Measurements from ENCODE around the gene NPC1L1. TPM values are rescaled to one million over a fixed set of nuclear protein-coding genes. Genes with fewer than 3 reads are reported as not detected.

NPC1L1 gene
- total and polyA plus RNA-seq, 2 of the 13 experiments (the other 11 are each of a cell fraction or from before 2014, with no cell fraction given) = 4.8 to 14.5 TPM

DNA sequence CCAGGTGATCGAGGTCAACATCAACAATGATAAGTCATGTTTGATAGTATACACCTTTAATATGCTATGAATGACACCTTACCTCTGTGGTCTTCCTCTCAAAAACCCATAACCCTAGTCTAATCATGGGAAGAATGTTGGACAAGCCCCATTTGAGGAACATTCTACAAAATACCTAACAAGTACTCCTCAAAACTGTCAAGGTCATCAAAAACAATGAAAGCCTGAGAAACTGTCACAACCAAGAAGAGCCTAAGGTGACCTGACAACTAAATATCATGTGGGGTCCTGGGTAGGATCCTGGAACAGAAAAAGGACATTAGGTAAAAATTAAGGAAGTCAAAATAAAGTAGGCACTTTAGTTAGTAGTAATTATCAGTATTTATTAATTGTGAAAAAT, 44.7 kb downstream of the NPC1L1 start:
- no peak for DNase-seq (ENCODE audit: low spot score)
- Histone ChIP-seq H3K9me3 (ENCODE audit: low read length) (no peaks in the 10 kb centered on the region), H3K9ac (ENCODE audit: insufficient read depth, low read depth, low read length) (no peak overlapping the region), H3K36me3 (replicated peaks in 1 of 2; ENCODE audit: control insufficient read depth in 1 of 2, insufficient read depth in 2 of 2, low read length in 2 of 2) (no peaks in the 10 kb centered on the region), H3K27me3 (ENCODE audit: control insufficient read depth in 1 of 2, insufficient read depth in 2 of 2, low read length in 2 of 2) (no peaks in the 10 kb centered on the region), H4K20me1 (ENCODE audit: insufficient read depth, low read length) (no peaks in the 10 kb centered on the region), H3K4me3 (replicated peaks in 1 of 3; ENCODE audit: insufficient read depth in 1 of 3, low read depth in 2 of 3, low read length in 3 of 3) (no peak overlapping the region), H3K27ac (ENCODE audit: extremely low read length, insufficient read depth, low read length) (no peak overlapping the region), H2AFZ (ENCODE audit: low read length) (no peak overlapping the region), H3K79me2 (ENCODE audit: insufficient read depth, low read length) (no peaks in the 10 kb centered on the region), H3K4me2 (ENCODE audit: low read depth, low read length) (no peak overlapping the region), H3K4me1 (ENCODE audit: insufficient read depth, low read length) (peaks cover 19% of the 10 kb centered on the region)
- ChIA-PET CTCF (ENCODE audit: low intra/inter-chr PET ratio, low total read pairs) (no interaction called here), POLR2A (no interaction called here)
- ATAC-seq = no peak
- no peak for FAIRE-seq
- no TSS peak for BruUV-seq (replicated peaks)
- intact Hi-C loops (cut with micrococcal nuclease; ENCODE audit: unreplicated experiment) = no loop called here
- in situ Hi-C loops (cut with HindIII; ENCODE audit: extremely low pct_ligation_motif_present, low pct_unique_long_range_greater_than_20kb) = no loop called here
- WGBS (ENCODE audit: low lambda C conversion rate) = 100% methylated on average over 1 of the region's 1 CpG
- TF ChIP-seq MAFF (IDR thresholded peaks at IDR 0.05; ENCODE audit: low read depth, low read length) (peak; percentile 68), ZMAT5 (CRISPR knock-in tag; IDR thresholded peaks at IDR 0.05; ENCODE audit: borderline replicate concordance, low read depth) (no peak), CENPT (CRISPR knock-in tag; IDR thresholded peaks at IDR 0.05; ENCODE audit: low read depth) (no peak), MAFK (conservative IDR thresholded peaks at IDR 0.05 in 1 of 2, IDR thresholded peaks at IDR 0.05 in 1 of 2; ENCODE audit: low read length in 2 of 2) (peak; percentile 83 to 84), PRMT3 (CRISPR knock-in tag; IDR thresholded peaks at IDR 0.05; ENCODE audit: borderline replicate concordance, low read depth) (no peak)

DNA sequence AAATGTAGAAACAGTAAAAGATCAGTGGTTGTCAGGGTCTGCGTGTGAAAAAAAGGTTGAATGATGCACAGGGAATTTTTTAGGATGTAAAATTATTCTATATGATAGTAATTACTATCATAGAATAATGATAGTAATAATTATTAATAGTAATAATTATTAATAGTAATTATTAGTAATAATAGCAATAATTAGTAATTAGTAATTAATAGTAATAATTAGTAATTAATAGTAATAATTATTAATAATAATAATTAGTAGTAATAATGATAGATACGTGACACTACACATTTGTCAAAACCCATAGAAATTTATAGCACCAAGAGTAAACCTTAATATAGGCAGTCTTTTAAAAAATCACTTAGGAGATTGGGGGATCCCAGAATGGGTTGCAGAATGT, 46.2 kb downstream of the NPC1L1 start:
- WGBS (ENCODE audit: low lambda C conversion rate) = 89% methylated on average over 2 of the region's 2 CpGs
- POLR2A ChIA-PET = no interaction called here
- peaks cover 2% of the 10 kb centered on the region for H3K79me2 ChIP-seq (ENCODE audit: insufficient read depth, low read length)
- TF ChIP-seq SMARCC2 (IDR thresholded peaks at IDR 0.05) (no peak), ZNF670 (CRISPR knock-in tag; IDR thresholded peaks at IDR 0.05; ENCODE audit: borderline replicate concordance) (no peak), ZNF639 (CRISPR knock-in tag; conservative IDR thresholded peaks at IDR 0.05) (no peak), KDM4B (CRISPR knock-in tag; IDR thresholded peaks at IDR 0.05) (no peak), ZNF891 (CRISPR knock-in tag; IDR thresholded peaks at IDR 0.05) (no peak), ZNF460 (CRISPR knock-in tag; IDR thresholded peaks at IDR 0.05; ENCODE audit: borderline replicate concordance) (no peak), SMAD1 (CRISPR knock-in tag; IDR thresholded peaks at IDR 0.05; ENCODE audit: borderline replicate concordance, low read depth) (no peak), TARDBP (CRISPR knock-in tag; IDR thresholded peaks at IDR 0.05) (no peak), ZNF629 (CRISPR knock-in tag; conservative IDR thresholded peaks at IDR 0.05) (no peak)
- TF ChIP-seq, protein P1, sequence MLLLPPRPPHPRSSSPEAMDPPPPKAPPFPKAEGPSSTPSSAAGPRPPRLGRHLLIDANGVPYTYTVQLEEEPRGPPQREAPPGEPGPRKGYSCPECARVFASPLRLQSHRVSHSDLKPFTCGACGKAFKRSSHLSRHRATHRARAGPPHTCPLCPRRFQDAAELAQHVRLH (CRISPR knock-in tag; IDR thresholded peaks at IDR 0.05; ENCODE audit: borderline replicate concordance, low read depth) = no peak
- TF ChIP-seq, protein P2, sequence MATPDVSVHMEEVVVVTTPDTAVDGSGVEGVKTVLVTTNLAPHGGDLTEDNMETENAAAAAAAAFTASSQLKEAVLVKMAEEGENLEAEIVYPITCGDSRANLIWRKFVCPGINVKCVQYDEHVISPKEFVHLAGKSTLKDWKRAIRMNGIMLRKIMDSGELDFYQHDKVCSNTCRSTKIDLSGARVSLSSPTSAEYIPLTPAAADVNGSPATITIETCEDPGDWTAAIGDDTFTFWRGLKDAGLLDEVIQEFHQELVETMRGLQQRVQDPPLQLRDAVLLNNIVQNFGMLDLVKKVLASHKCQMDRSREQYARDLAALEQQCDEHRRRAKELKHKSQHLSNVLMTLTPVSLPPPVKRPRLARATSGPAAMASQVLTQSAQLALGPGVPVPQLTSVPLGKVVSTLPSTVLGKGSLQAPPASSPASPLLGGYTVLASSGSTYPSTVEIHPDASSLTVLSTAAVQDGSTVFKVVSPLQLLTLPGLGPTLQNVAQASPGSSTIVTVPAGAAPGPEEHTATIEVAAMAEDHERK (CRISPR knock-in tag; IDR thresholded peaks at IDR 0.05; ENCODE audit: low read depth) = no peak

More for the DNA sequence above, 46.2 kb downstream of the NPC1L1 start:
- H2AFZ ChIP-seq (ENCODE audit: low read length) = no peak overlapping the region
- no peaks in the 10 kb centered on the region; a peak in 1 of 5 replicates for H3K27me3 ChIP-seq (ENCODE audit: control insufficient read depth in 1 of 2, insufficient read depth in 2 of 2, low read length in 2 of 2)
- CTCF ChIA-PET (ENCODE audit: low intra/inter-chr PET ratio, low total read pairs) = no interaction called here
- intact Hi-C loops (cut with micrococcal nuclease; ENCODE audit: unreplicated experiment) (loop anchor here (5.0 kb wide), 2 partner anchors 47 to 77 kb away; partner anchors contain the start of genes DDX56 and NPC1L1), in situ Hi-C loops (cut with HindIII; ENCODE audit: extremely low pct_ligation_motif_present, low pct_unique_long_range_greater_than_20kb) (no loop called here)
- no TSS peak for BruUV-seq (replicated peaks)
- DNase-seq (ENCODE audit: low spot score) (no peak), ATAC-seq (no peak), FAIRE-seq (no peak)
- H3K4me1 ChIP-seq (ENCODE audit: insufficient read depth, low read length) = peaks cover 24% of the 10 kb centered on the region
- H3K4me3 ChIP-seq (replicated peaks in 1 of 3; ENCODE audit: insufficient read depth in 1 of 3, low read depth in 2 of 3, low read length in 3 of 3) = no peak overlapping the region
- no peak overlapping the region for H3K9ac ChIP-seq (ENCODE audit: insufficient read depth, low read depth, low read length)
- no peaks in the 10 kb centered on the region for H3K9me3 ChIP-seq (ENCODE audit: low read length)
- no peak overlapping the region for H3K4me2 ChIP-seq (ENCODE audit: low read depth, low read length)
- no peak overlapping the region for H3K27ac ChIP-seq (ENCODE audit: extremely low read length, insufficient read depth, low read length)
- H4K20me1 ChIP-seq (ENCODE audit: insufficient read depth, low read length) = no peaks in the 10 kb centered on the region
- no peaks in the 10 kb centered on the region for H3K36me3 ChIP-seq (replicated peaks in 1 of 2; ENCODE audit: control insufficient read depth in 1 of 2, insufficient read depth in 2 of 2, low read length in 2 of 2)

Measured in HepG2 (cell line).